Left lobe of liver (tissue), 2 donors: ENCODE data around the gene AXIN1. TPM values are rescaled to one million over a fixed set of nuclear protein-coding genes. Genes with fewer than 3 reads are reported as not detected.

Source experiments
- ATAC-seq: fragments of 200-7000 bp; cut with Tn5 transposase; one replicate; pipeline ENCODE4 v1.9.1; 2020; ENCODE audit warnings: mild to moderate bottlenecking, moderate library complexity
- DNase-seq: peaks from one replicate; pipeline ENCODE4 v3.0.0-alpha.2; 2020; ENCODE audit warnings: low spot score
- total RNA-seq: library from RNA; stranded (reverse); gene quantifications from one replicate; pipeline ENCODE4 v1.2.1, GENCODE V29; 2021
- donor health status: DM: no; HTN: no; CAD: no; lungs with moderate emphysema.
- donor health status: DM: no; HTN: yes; CAD: no.

AXIN1 gene
- total RNA-seq, 1 donor from 2014 or later, result 8.5 TPM

DNA sequence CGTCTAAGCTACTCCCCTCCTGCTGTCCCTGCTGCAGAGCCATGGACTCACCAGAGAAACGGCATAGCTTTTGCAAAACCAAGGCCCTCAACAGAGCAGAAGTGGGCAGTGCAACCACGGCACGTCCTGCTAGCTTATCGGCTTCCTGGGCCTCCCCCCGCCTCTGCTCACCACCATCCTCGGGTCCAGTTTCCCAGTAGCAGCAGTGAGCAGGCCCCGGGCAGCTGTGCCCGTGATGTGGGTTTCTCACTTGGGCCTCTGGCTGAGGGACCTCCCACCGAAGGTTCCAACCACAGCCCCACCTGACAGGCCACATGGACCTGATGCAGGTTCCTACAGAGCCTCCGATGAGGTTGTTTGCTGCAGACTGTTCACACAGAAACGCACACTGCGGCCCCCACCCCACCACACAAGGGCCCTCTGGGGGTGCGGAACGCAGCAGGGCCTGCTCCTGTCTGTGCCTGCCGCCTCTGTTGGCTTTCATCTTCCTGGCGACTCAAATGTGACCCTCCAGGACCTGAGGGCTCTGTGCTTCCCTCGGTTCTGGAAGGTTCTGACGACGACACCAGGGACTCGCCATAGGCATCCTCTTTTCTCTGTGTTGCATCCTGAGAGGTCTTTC is 44.7 kb downstream of the AXIN1 start:
- no peak for ATAC-seq
- DNase-seq, result no peak

GRCh38 chr16:306911-307370 is 45.6 kb downstream of the AXIN1 start:
- ATAC-seq (no peak), DNase-seq (no peak)

GRCh38 chr16:305916-306626 is 46.5 kb downstream of the AXIN1 start:
- no peak for ATAC-seq
- DNase-seq, result no peak

DNA sequence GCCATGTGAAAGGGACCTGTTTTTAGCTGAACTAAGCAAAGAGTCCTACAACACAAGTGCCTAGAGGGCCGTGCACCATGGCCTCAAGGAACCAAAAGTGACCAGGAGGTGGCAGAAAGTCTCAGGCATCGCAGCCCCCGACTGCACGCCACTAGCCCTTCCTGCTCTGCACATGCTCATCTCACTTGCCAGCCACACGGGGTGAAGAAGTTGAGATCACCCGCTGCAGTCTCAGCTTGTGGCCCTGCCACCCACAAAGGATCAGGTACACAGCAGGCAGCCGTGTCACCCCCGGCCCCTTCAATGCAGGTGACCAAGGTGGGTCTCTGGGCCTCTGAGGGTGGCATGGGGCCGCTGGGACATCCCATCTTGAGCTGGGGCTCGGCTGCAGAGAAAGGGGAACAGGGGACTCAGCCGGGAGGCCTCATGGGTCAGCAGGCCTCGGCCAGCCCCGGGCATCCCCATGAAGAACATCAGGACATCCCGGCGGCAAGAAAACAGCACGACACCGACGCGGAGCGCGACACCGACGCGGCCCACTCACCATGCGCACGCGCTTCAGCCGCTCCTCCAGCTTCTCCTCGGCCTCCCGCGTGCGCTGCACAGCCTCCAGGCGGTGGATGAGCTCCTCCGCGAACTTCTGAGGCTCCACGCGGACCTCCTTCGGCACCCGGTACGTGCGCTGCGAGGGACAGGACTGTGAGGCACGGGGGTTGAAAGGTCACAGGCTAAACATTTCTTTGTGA is 48.6 kb downstream of the AXIN1 start:
- ATAC-seq (peak; percentile 36), DNase-seq (no peak)

- ATAC-seq, result no peak
- no peak for DNase-seq
These were observed 50.6 kb downstream of the AXIN1 start for GRCh38 chr16:301950-302349.

DNA sequence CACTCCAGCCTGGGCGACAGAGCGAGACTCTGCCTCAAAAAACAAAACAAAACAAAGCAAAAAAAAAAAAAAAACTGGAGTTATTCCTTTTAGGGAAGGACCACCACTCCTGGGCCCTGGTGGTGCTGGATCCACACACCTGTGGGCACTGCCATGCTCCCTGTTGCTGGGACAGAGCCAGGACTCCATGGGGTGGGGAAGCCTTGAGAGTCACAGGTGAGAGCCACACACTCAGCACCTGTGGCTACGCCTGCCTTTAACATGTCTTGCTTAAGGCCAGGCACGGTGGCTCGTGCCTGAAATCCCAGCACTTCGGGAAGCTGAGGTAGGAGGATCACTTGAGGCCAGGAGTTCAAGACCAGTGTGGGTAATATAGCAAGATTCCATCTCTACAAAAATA is 51.3 kb downstream of the AXIN1 start:
- DNase-seq (no peak), ATAC-seq (no peak)

GRCh38 chr16:297832-298231 is 54.7 kb downstream of the AXIN1 start:
- no peak for DNase-seq
- ATAC-seq, result no peak

- no peak for ATAC-seq
- no peak for DNase-seq
These were observed 55.6 kb downstream of the AXIN1 start for GRCh38 chr16:296806-297510.

- ATAC-seq (no peak), DNase-seq (no peak)
These were observed 56.2 kb downstream of the AXIN1 start for GRCh38 chr16:296276-296675.

DNA sequence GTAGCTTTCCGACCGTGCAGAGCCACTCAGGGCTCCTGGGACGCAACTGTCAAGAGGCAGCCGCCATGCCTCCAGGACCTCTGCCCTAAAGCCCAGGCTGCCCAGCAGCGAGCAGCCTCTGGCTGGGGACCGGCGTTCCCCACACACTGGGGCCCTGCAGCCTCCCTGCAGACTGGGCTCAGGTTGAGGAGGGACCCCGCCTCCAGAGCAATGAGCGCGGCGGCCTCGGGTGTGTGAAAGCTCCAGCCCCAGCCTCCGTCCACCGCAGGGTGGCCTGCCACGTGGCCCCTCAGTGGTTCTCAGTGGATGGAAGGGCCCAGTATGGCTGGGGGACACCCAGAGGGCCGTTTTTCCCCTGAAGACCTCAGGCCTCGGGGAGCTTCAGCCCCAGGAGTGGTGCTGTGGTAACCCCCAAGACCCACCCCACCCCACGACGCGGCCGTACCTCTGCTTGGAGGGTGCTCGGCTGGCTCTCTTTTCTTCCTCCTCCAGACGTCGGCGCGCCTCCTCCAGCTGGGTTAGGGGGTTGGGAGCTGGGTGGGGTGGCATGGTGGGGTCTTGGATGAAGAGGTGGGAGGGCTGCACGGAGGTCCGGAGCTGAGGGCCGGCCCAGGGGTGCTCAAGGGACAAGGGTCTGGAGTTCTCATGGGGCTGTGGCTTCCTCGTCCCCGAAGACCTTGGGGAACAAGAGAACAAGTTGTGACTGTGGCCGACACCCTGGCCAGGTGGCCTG is 59.3 kb downstream of the AXIN1 start:
- DNase-seq (no peak), ATAC-seq (no peak)

DNA sequence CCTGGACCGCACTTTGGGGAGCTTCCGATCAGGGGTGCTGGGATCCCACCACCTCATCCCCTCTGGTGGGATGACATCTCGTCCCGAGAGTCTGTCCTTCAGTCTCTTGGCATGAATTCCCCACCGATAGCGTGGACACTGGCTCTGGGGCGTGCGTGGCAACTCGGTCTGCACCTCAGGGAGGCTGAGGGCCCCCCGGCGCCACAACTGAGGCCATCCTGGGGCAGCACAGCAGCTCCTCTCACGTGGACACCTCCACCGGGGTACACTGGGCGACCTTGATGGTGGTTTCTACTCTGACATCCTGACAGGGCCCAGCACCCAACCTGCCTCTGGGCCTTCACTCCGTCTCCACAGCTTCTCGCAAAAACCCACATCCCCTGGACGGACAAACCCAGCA is 61.0 kb downstream of the AXIN1 start:
- ATAC-seq (no peak), DNase-seq (no peak)

GRCh38 chr16:290681-291405 is 61.7 kb downstream of the AXIN1 start:
- ATAC-seq (no peak), DNase-seq (no peak)

DNA sequence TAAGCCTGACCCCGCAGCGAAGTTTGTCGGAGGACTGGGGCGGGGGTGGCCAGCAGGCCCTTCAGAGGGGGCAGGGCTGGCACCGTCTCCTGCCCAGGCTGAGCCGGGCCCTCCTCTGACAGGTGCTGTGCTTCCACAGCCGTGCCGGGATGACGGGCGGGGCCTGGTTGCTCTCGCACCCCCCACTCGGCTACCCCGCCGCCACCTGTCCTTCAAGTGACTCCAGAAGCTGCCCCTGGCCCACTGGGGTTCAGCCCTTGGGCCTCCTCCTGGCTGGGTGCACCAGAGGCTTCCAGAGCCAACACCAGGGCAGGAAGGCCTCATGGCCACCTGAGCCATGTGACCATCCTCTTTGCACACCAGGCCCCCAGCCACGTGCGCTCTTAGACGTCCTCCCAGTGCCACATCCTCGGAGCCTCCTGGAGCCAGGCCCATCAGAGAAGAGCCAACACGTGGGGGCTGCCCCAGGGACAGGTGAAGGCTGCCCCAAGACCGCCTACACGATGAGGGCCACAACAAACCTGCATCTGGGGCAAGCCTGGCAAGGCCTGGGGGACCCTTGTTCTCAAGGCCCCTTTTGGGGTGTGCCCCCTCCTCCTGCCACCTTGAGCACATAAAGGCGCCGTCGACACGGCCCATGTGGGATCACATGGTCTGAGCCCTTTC is 62.4 kb downstream of the AXIN1 start:
- DNase-seq (no peak), ATAC-seq (no peak)

GRCh38 chr16:289395-289997 is 63.0 kb downstream of the AXIN1 start:
- no peak for ATAC-seq
- no peak for DNase-seq

- no peak for ATAC-seq
- no peak for DNase-seq
These were observed 64.3 kb downstream of the AXIN1 start for GRCh38 chr16:287981-288920.

DNA sequence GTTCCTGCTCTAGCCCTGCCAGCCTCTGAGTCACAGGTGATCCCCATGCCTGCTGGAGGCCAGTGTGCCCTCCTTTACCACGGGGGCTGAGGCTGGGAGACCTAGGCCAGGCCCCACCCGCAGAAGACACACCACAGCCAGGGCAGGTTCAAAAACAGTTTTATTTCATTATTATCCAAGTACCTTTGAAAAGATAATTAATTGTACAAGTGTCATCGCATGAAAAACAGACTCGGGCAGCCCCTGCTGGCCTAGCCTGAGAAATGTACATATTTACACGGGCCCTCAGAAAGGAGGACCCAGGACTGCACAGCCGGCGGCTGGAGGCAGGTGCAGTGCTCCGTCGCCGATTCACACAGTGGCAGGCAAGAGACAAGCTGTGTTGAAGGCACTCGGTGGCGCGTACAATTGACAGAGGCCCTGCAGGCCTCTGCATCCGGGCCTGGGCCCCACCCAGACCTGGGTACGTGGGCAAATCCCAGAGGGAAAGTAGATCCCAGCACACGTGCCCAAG is 65.2 kb downstream of the AXIN1 start:
- DNase-seq (no peak), ATAC-seq (no peak)

- DNase-seq (no peak), ATAC-seq (no peak)
These were observed 65.8 kb downstream of the AXIN1 start for GRCh38 chr16:286491-287297.
